Colonic mucosa (tissue), 4 donors: ENCODE results near the gene PLEKHH1. TPM values are rescaled to one million over a fixed set of nuclear protein-coding genes. Genes with fewer than 3 reads are reported as not detected.

Experiments
- DNase-seq: peaks from one replicate; pipeline ENCODE4 v3.0.0-alpha.2; 2020
- H3K27ac ChIP-seq: fragments of 200-600 bp; one replicate; pipeline ENCODE4 v1.8.0; 2021
- H3K27me3 ChIP-seq: fragments of 200-600 bp; one replicate; pipeline ENCODE4 v1.8.0; 2021
- H3K36me3 ChIP-seq: fragments of 200-600 bp; one replicate; pipeline ENCODE4 v1.8.0; 2021
- H3K4me1 ChIP-seq: fragments of 200-600 bp; one replicate; pipeline ENCODE4 v1.8.0; 2021; ENCODE audit warnings: mild to moderate bottlenecking
- H3K4me3 ChIP-seq: fragments of 200-600 bp; one replicate; pipeline ENCODE4 v1.8.0; 2021
- H3K9ac ChIP-seq, 2 donors: one replicate each; pipeline ENCODE4 v1.7.0; 2013; ENCODE audit warnings: control low read depth in 2 of 2, low read depth in 2 of 2, low read length in 2 of 2
- H3K9me3 ChIP-seq: fragments of 200-600 bp; one replicate; pipeline ENCODE4 v1.8.0; 2021
- intact Hi-C: fragments of 100-400 bp; cut with DNase I; formaldehyde crosslinking; loops from one replicate; pipeline ENCODE4 v1.14.1; 2022
- total RNA-seq, 2 donors: library from RNA; stranded (reverse); fragmentation: NEBNext Ultra II Directional in 1 of 2; extraction: Animal tissue kit (Norgen Biotek cat#: 25700) in 1 of 2; gene quantifications; one replicate each; pipeline ENCODE4 v1.2.1, GENCODE V29; 2021
- TF ChIP-seq, protein P1 (sequence below): fragments of 200-600 bp; IDR thresholded peaks from one replicate; pipeline ENCODE4 v1.8.0; 2022; ENCODE audit warnings: antibody characterized with exemption, mild to moderate bottlenecking
- donor health status: healthy.
- donor health status: DM: no; HTN: no; CAD: no.
- donor health status: DM: no; HTN: no; CAD: no.

The PLEKHH1 gene
- total RNA-seq, 2 donors from 2014 or later, result 47.1 to 63.1 TPM

DNA sequence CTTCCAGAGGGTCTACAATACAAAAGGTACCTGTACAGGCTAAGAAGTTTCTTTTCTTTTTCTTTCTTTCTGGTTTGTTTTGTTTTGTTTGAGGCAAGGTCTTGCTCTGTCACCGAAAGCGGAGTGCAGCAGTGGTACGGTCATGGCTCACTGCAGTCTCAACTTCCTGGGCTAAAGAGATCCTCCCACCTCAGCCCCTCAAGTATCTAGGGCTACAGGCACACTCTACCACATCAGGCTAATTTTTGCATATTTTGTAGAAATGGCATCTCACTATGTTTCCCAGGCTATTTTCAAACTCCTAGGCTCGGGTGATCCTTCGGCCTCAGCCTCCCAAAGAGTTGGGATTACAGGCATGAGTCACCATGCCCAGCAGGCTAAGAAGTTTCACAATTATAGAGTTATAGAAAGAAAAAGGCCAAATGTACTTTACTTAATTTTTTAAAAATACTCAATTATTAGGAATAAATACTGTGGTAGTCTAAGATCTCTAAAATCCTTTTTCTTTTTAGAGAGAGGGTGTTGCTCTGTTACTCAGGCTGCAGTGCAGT, 70.0 kb downstream of the PLEKHH1 start:
- no peaks in the 10 kb centered on the region for H3K36me3 ChIP-seq

DNA sequence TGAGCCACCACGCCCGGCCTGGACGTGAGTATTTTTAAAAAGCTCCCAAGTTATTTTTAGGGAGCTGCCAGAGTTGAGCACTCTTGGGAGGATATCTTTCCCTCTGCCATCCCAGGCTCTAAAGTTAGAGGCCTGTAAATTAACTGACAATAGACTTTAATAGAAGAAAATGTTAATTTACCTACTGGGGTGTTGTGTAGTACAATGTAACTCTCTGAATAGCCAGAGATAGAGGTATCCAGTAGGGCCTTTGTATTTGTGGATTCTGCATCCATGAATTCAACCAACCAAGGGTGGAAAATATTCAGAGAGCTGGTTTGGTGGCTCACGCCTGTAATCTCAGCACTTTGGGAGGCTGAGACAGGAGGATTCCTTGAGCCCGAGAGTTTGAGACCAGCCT, 74.6 kb downstream of the PLEKHH1 start:
- intact Hi-C loops, result no loop called here
- no peak for DNase-seq
- Histone ChIP-seq H3K9me3 (no peaks in the 10 kb centered on the region), H3K9ac (no peak overlapping the region), H3K36me3 (no peaks in the 10 kb centered on the region), H3K27me3 (no peaks in the 10 kb centered on the region), H3K4me1 (no peaks in the 10 kb centered on the region), H3K27ac (no peak overlapping the region), H3K4me3 (no peak overlapping the region)
- TF ChIP-seq, protein P1, sequence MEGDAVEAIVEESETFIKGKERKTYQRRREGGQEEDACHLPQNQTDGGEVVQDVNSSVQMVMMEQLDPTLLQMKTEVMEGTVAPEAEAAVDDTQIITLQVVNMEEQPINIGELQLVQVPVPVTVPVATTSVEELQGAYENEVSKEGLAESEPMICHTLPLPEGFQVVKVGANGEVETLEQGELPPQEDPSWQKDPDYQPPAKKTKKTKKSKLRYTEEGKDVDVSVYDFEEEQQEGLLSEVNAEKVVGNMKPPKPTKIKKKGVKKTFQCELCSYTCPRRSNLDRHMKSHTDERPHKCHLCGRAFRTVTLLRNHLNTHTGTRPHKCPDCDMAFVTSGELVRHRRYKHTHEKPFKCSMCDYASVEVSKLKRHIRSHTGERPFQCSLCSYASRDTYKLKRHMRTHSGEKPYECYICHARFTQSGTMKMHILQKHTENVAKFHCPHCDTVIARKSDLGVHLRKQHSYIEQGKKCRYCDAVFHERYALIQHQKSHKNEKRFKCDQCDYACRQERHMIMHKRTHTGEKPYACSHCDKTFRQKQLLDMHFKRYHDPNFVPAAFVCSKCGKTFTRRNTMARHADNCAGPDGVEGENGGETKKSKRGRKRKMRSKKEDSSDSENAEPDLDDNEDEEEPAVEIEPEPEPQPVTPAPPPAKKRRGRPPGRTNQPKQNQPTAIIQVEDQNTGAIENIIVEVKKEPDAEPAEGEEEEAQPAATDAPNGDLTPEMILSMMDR, result no peak

More for the DNA sequence above, 70.0 kb downstream of the PLEKHH1 start:
- TF ChIP-seq, protein P1, result no peak
- DNase-seq, result no peak
- Histone ChIP-seq H3K27me3 (no peaks in the 10 kb centered on the region), H3K9ac (no peak overlapping the region), H3K27ac (no peak overlapping the region), H3K9me3 (no peaks in the 10 kb centered on the region), H3K4me1 (peaks cover 6% of the 10 kb centered on the region), H3K4me3 (no peak overlapping the region)
- intact Hi-C loops, result loop anchor here (5.0 kb wide), 1 partner anchor 79 kb away; no protein-coding TSS in a partner anchor

DNA sequence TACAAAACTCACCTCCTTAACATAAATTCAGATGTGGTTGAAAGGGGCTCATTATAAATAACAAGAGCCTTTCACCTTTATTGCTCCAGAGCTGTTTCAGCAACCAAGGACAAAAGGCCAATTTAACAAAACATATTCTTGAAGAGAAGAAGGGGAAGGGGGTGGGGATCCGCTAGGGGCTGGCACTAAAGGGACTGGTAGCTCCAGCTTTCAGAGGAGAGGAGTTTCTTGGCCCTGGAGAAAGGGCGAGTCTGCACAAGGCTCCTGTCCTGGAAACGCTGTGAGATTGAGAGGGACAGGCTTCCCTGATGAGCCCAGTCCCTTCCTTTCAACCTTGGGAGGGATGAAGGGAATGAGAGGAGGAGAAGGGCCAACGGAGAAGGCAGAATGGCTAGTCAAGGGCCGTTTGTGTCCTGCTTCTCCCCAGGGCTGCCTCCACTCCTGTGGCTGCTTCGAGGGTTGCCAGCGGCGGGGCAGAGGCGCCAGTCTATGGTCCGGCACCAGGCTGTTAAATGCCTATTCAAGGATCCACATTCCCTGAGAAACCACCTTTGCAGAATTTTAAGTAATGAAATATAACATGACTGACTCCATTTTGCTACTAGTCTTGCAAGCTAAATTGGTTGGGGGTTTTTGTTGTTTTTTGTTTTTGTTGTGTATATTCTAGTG, 76.7 kb downstream of the PLEKHH1 start:
- Histone ChIP-seq H3K27me3 (no peaks in the 10 kb centered on the region), H3K27ac (no peak overlapping the region), H3K9ac (no peak overlapping the region), H3K9me3 (no peaks in the 10 kb centered on the region), H3K36me3 (no peaks in the 10 kb centered on the region), H3K4me1 (no peaks in the 10 kb centered on the region), H3K4me3 (no peak overlapping the region)
- TF ChIP-seq, protein P1, result no peak
- intact Hi-C loops, result no loop called here
- no peak for DNase-seq

DNA sequence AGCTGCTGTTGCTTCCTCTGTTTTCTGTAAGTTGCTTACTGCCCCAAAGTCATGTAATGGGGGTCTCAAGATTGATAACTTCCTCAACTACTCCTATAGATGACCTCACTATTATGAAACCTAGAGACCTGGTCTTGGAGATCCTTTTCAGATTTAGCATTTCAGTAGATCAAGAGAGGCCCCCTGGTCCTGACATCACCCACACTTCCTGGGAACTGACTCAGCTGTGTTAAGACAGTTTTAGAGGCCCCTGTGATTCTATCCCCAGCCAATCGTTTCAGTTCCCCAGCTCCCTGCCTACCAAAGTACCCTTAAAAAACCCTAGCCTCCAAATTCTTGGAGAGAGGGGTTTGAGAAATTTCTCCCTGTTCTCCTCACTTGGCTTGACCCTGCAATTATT, 77.4 kb downstream of the PLEKHH1 start:
- Histone ChIP-seq H3K9me3 (no peaks in the 10 kb centered on the region), H3K4me3 (no peak overlapping the region), H3K9ac (no peak overlapping the region), H3K36me3 (no peaks in the 10 kb centered on the region), H3K27ac (no peak overlapping the region), H3K27me3 (no peaks in the 10 kb centered on the region), H3K4me1 (no peaks in the 10 kb centered on the region)
- TF ChIP-seq, protein P1, result no peak
- intact Hi-C loops, result no loop called here
- no peak for DNase-seq

DNA sequence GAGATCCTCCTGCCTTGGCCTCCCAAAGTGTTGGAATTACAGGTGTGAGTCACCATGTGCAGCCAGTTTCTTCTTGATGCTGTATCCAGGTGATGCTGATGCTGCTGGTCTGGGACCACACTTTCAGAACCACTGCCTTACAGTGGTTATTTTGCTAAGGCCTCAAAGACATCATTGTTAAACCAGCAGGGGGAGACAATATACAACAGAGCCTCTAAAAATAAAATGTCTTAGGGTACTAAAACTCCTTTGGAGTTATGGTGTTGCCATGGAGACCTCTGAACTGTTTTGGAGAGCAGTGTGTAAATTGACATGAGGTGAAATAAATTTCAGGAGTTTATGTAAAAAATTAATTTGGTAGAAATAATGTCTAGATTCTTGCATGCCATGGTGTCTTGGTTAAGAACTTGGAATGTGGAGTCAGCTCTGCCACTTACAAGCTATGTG, 85.5 kb downstream of the PLEKHH1 start:
- Histone ChIP-seq H3K36me3 (no peaks in the 10 kb centered on the region), H3K4me1 (no peaks in the 10 kb centered on the region), H3K9ac (no peak overlapping the region), H3K9me3 (no peaks in the 10 kb centered on the region), H3K4me3 (no peak overlapping the region), H3K27ac (peak overlapping the region; percentile 66), H3K27me3 (no peaks in the 10 kb centered on the region)
- TF ChIP-seq, protein P1, result peak; percentile 72
- peak; percentile 20 for DNase-seq
- intact Hi-C loops, result loop anchor here (2.0 kb wide), 1 partner anchor 48 kb away; no protein-coding TSS in a partner anchor
